CD4-positive, alpha-beta memory T cell (primary cell): Measurements from ENCODE around the gene PACSIN2. TPM values are rescaled to one million over a fixed set of nuclear protein-coding genes. Genes with fewer than 3 reads are reported as not detected.

ENCODE experiments used
- CTCF ChIA-PET: fragments of 350-600 bp; sonication (Branson Sonifier 250); formaldehyde crosslinking; loops from one replicate; lab custom pipeline; 2021; ENCODE audit warnings: inconsistent platforms; ENCODE audit not compliant: partially characterized antibody; lab: Charles Lee
- POLR2A ChIA-PET: fragments of 350-600 bp; sonication (Branson Sonifier 250); formaldehyde crosslinking; loops from one replicate; lab custom pipeline; 2021; ENCODE audit not compliant: partially characterized antibody; lab: Charles Lee
- DNase-seq, 5 donors: peaks; one replicate each; pipeline versions ENCODE4 v3.0.0 to v3.0.0-alpha.2; 2020 to 2022; ENCODE audit warnings: mixed read lengths in 1 of 5
- H3K27ac ChIP-seq: one replicate; pipeline ENCODE4 v1.7.0; 2013; ENCODE audit warnings: low read depth, low read length
- H3K27me3 ChIP-seq: 2 replicates; pipeline ENCODE4 v1.7.0; 2013; ENCODE audit warnings: mild to moderate bottlenecking, low read length, moderate library complexity; ENCODE audit not compliant: insufficient read depth
- H3K36me3 ChIP-seq: 2 replicates; pipeline ENCODE4 v1.7.0; 2013; ENCODE audit warnings: mild to moderate bottlenecking, low read length, moderate library complexity; ENCODE audit not compliant: insufficient read depth
- H3K4me1 ChIP-seq: 2 replicates; pipeline ENCODE4 v1.7.0; 2013; ENCODE audit warnings: mild to moderate bottlenecking, low read length, moderate library complexity; ENCODE audit not compliant: insufficient read depth
- H3K4me3 ChIP-seq, 2 donors: one replicate each; pipeline ENCODE4 v1.7.0; 2013; ENCODE audit warnings: low read length in 2 of 2, mild to moderate bottlenecking in 1 of 2
- H3K9me3 ChIP-seq, 2 donors: one replicate each; pipeline ENCODE4 v1.7.0; 2013; ENCODE audit warnings: low read length in 2 of 2, control low read depth in 1 of 2; ENCODE audit not compliant: control insufficient read depth in 1 of 2
- H3K27ac Mint-ChIP-seq, 7 donors: one replicate each; pipeline ENCODE4 v1.8.0; 2020 to 2021; ENCODE audit warnings: mixed read lengths in 7 of 7, mild to moderate bottlenecking in 6 of 7, inconsistent platforms in 3 of 7, moderate library complexity in 3 of 7
- H3K27me3 Mint-ChIP-seq, 2 donors: one replicate each; pipeline ENCODE4 v1.8.0; 2020 to 2021; ENCODE audit warnings: mixed read lengths in 2 of 2
- H3K36me3 Mint-ChIP-seq, 2 donors: one replicate each; pipeline ENCODE4 v1.8.0; 2020 to 2021; ENCODE audit warnings: mixed read lengths in 2 of 2, inconsistent platforms in 1 of 2, mild to moderate bottlenecking in 1 of 2
- H3K4me1 Mint-ChIP-seq, 4 donors: one replicate each; pipeline ENCODE4 v1.8.0; 2020 to 2021; ENCODE audit warnings: mixed read lengths in 4 of 4, mild to moderate bottlenecking in 1 of 4
- H3K4me3 Mint-ChIP-seq, 8 donors: one replicate each; pipeline ENCODE4 v1.8.0; 2020 to 2021; ENCODE audit warnings: mixed read lengths in 8 of 8, mild to moderate bottlenecking in 7 of 8, moderate library complexity in 6 of 8, inconsistent platforms in 3 of 8
- H3K9me3 Mint-ChIP-seq, 8 donors: one replicate each; pipeline ENCODE4 v1.8.0; 2020 to 2021; ENCODE audit warnings: mixed read lengths in 8 of 8, mild to moderate bottlenecking in 5 of 8, inconsistent platforms in 3 of 8, moderate library complexity in 1 of 8
- intact Hi-C: fragments of 100-400 bp; cut with micrococcal nuclease; formaldehyde crosslinking; loops from one replicate; pipeline ENCODE4 v1.15.1; 2023
- polyA plus RNA-seq, 2 donors: library from polyadenylated mRNA; unstranded; fragments of 300-500 nt; fragmentation: Illumina TruSeq; gene quantifications; one replicate each; pipeline ENCODE4 v1.2.3, GENCODE V29; 2021
- total RNA-seq, 2 experiments: library from RNA; stranded (reverse); gene quantifications; one replicate each; pipeline ENCODE4 v1.2.3, GENCODE V29; 2021

PACSIN2 gene
- total and polyA plus RNA-seq, 4 experiments from 2014 or later = 24.6 to 55.0 (median 45.2) TPM

DNA sequence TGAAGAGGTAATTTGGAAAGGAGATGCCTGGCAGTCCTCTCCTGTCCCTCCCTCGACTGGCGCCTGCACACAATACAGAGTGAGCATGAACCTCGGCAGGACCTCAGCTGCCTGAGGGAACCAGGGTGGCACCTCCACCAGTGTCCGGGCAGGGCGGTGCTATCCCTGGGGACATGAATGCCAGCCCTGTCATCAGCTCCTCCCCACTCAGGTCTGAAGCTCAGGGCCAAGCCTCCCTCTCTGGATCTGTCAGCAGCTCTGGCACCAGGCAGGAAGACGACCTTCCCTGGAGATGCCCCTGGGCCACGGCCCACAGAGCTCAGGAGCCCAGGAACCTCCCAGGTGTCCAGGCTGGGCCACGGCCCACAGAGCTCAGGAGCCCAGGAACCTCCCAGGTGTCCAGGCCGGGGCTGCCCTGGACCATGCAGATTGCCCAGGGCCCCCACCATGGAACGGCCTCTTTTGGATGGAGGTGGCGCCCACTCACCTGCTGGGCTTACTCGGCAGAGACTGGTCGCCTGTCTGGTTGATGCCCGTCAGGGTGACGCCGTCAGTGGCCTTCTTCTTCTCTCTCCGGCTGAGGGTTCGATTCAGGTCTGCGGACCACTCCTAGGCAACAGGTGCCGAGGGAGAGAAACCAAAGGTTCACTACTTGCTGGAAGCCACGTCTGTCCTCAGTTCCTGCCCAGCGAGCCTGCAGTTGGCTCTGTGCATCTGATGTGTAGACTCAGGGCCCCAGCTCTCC lies 136.2 kb downstream of the PACSIN2 start:
- Histone ChIP-seq H3K4me3 (no peak overlapping the region), H3K36me3 (peaks cover 47% of the 10 kb centered on the region), H3K9me3 (no peaks in the 10 kb centered on the region), H3K27me3 (no peaks in the 10 kb centered on the region), H3K4me1 (no peaks in the 10 kb centered on the region), H3K27ac (no peak overlapping the region)
- Mint-ChIP-seq H3K27ac (no peak overlapping the region), H3K27me3 (no peaks in the 10 kb centered on the region), H3K36me3 (peaks cover 21 to 76% of the 10 kb centered on the region in 2 donors), H3K4me3 (no peak overlapping the region), H3K4me1 (no peaks in the 10 kb centered on the region), H3K9me3 (no peaks in the 10 kb centered on the region)
- ChIA-PET CTCF (interaction anchor here (2.6 kb wide), 1 partner anchor 11 kb away, joined by 13 read pairs; no protein-coding TSS in a partner anchor), POLR2A (interaction anchor here (0.6 kb wide), 1 partner anchor 16 kb away, joined by 3 read pairs; no protein-coding TSS in a partner anchor)
- DNase-seq = no peak
- intact Hi-C loops = no loop called here

DNA sequence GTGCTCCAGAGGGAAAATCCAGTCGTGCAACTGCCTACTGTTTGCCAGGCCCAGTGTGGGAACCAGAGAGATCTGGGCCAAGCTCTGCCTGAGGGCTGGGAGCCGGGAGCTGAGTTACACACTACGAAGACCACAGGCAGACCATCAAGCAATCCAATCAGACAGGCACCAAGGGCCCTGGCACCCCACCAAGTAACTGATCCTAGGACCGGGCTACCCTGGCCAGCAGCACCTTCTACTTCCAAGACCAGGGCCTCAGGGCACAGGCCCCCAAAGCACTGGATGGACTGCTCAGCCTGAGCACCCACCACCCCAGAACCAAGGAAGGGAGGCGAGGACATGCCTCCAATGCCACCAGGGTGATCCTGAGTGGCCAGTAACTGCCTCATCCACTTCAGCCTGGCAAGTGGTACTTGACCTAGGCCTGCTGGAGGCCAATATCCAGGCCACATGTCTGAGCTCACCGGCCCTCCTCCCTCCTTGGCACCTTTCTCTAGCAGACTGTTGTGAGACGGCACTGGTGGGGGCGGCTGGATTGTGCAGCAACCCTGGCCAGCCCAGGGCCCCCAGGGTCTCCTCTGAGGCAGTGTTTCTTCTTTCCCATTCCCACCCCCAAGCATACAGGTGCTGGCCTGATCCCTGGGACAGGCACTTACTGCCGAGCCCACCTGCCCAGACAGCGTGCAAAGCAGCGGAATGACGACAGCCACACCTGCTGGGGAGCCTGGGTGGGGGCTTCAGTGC lies 137.2 kb downstream of the PACSIN2 start:
- Histone ChIP-seq H3K4me3 (no peak overlapping the region), H3K27ac (no peak overlapping the region), H3K36me3 (peaks cover 44% of the 10 kb centered on the region), H3K27me3 (no peaks in the 10 kb centered on the region), H3K4me1 (no peaks in the 10 kb centered on the region), H3K9me3 (no peaks in the 10 kb centered on the region)
- H3K27me3 Mint-ChIP-seq = no peaks in the 10 kb centered on the region
- H3K9me3 Mint-ChIP-seq = no peaks in the 10 kb centered on the region
- ChIA-PET CTCF (interaction anchor here (2.6 kb wide), 1 partner anchor 10 kb away, joined by 13 read pairs; no protein-coding TSS in a partner anchor), POLR2A (no interaction called here)
- intact Hi-C loops = no loop called here
- no peak overlapping the region for H3K27ac Mint-ChIP-seq
- H3K36me3 Mint-ChIP-seq = peaks cover 14 to 74% of the 10 kb centered on the region in 2 donors
- H3K4me1 Mint-ChIP-seq = no peaks in the 10 kb centered on the region
- DNase-seq = no peak
- H3K4me3 Mint-ChIP-seq = no peak overlapping the region

DNA sequence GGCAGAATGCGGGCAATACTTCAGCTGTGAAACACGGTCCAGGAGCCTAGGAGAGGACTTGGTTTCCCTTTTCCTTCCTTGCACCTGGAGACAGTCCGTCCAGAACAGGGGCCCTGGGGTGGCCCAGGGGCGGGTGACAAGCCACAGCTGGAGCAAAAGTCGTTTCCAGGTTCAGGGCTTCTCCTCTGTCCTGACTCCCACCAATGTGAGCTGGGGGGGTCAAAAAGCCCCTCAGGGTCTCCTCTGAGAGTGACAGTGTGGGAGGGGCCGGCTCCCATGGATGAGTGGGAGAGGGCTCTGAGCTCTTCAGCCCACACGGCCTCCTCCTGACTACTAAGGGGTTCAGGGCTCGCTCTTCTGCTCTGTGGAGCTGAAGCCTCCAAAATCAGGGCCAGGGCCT lies 137.8 kb downstream of the PACSIN2 start:
- H3K4me1 Mint-ChIP-seq = no peaks in the 10 kb centered on the region
- no peaks in the 10 kb centered on the region for H3K27me3 Mint-ChIP-seq
- H3K9me3 Mint-ChIP-seq = no peaks in the 10 kb centered on the region
- intact Hi-C loops = no loop called here
- H3K27ac ChIP-seq = no peak overlapping the region
- peaks cover 47% of the 10 kb centered on the region for H3K36me3 ChIP-seq
- H3K4me3 ChIP-seq = no peak overlapping the region
- peaks cover 13 to 72% of the 10 kb centered on the region in 2 donors for H3K36me3 Mint-ChIP-seq
- ChIA-PET CTCF (interaction anchor here (2.6 kb wide), 1 partner anchor 9 kb away, joined by 13 read pairs; no protein-coding TSS in a partner anchor), POLR2A (no interaction called here)
- H3K4me3 Mint-ChIP-seq = no peak overlapping the region
- no peaks in the 10 kb centered on the region for H3K9me3 ChIP-seq
- no peaks in the 10 kb centered on the region for H3K4me1 ChIP-seq
- no peaks in the 10 kb centered on the region for H3K27me3 ChIP-seq
- no peak overlapping the region for H3K27ac Mint-ChIP-seq
- DNase-seq = no peak

DNA sequence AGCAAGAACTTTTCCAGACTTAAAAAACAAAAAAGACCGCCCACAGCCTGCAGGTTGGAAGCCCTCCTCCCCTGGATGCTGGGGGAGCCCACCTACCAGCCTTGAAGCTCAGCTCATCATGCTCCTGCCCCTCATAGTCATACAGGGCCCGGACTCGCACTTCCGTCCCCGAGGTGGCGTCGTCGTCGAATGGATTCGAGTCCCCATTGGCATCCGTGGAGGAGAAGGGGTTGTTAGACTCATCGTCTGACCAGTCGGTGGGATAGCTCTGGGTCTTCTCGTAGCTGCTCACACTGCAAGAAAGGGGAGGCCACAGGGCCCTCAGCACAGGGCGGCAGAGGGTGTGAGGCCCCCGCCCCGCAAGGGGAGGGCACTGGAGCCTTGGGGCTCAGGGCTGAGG lies 138.9 kb downstream of the PACSIN2 start:
- no peak overlapping the region for H3K27ac ChIP-seq
- no peaks in the 10 kb centered on the region for H3K4me1 ChIP-seq
- intact Hi-C loops = no loop called here
- H3K27me3 Mint-ChIP-seq = no peaks in the 10 kb centered on the region
- POLR2A ChIA-PET = no interaction called here
- H3K4me1 Mint-ChIP-seq = no peaks in the 10 kb centered on the region
- H3K36me3 ChIP-seq = peaks cover 56% of the 10 kb centered on the region
- H3K4me3 Mint-ChIP-seq = no peak overlapping the region
- CTCF ChIA-PET = no interaction called here
- no peaks in the 10 kb centered on the region for H3K9me3 ChIP-seq
- H3K36me3 Mint-ChIP-seq = peaks cover 17 to 70% of the 10 kb centered on the region in 2 donors
- H3K27ac Mint-ChIP-seq = no peak overlapping the region
- no peaks in the 10 kb centered on the region for H3K27me3 ChIP-seq
- H3K4me3 ChIP-seq = no peak overlapping the region
- DNase-seq = no peak
- H3K9me3 Mint-ChIP-seq = no peaks in the 10 kb centered on the region

DNA sequence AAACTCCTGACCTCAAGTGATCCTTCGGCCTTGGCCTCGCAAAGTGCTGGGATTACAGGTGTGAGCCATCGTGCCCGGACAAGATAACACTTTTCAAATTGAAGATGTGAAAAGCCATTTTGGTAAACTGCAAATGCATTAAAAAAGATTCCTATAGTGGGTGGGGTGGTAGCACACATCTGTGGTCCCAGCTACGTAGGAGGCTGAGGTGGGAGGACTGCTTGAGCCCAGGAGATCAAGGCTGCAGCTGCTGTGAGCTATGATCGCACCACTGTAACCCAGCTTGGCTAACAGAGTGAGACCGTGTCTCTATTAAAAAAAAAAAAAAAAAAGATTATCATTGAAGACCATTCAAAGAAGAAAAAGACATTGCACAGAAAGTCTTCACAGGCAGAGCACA lies 140.9 kb downstream of the PACSIN2 start:
- ChIA-PET CTCF (no interaction called here), POLR2A (no interaction called here)
- H3K4me3 ChIP-seq = no peak overlapping the region
- Mint-ChIP-seq H3K36me3 (peaks cover 21 to 66% of the 10 kb centered on the region in 2 donors), H3K27ac (no peak overlapping the region), H3K4me1 (no peaks in the 10 kb centered on the region), H3K9me3 (no peaks in the 10 kb centered on the region), H3K27me3 (no peaks in the 10 kb centered on the region), H3K4me3 (no peak overlapping the region)
- H3K9me3 ChIP-seq = no peaks in the 10 kb centered on the region
- intact Hi-C loops = no loop called here
- peaks cover 51% of the 10 kb centered on the region for H3K36me3 ChIP-seq
- H3K27ac ChIP-seq = no peak overlapping the region
- no peaks in the 10 kb centered on the region for H3K27me3 ChIP-seq
- no peaks in the 10 kb centered on the region for H3K4me1 ChIP-seq
- no peak for DNase-seq

DNA sequence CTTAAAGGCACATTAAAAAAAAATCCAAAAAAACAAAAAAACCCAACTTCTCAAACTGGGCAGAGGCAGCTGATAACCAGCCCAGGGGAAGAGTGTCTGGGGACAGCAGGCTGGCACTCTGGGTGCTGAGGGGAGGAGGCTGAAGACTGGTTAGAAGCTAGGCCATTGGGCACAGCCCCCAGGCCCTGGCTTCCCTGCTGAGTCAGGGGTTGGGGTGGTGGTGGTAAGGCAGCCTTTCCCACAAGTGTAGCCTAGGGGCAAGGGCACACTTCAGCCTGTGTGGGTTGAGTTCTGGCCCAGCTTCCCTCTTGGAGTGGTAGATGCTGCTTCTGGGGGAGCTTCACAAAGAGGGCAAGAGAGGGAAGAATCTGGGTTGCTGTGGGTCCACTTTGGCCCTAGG lies 141.6 kb downstream of the PACSIN2 start:
- POLR2A ChIA-PET = interaction anchor here (0.6 kb wide), 1 partner anchor 215 kb away, joined by 3 read pairs; no protein-coding TSS in a partner anchor
- CTCF ChIA-PET = no interaction called here

DNA sequence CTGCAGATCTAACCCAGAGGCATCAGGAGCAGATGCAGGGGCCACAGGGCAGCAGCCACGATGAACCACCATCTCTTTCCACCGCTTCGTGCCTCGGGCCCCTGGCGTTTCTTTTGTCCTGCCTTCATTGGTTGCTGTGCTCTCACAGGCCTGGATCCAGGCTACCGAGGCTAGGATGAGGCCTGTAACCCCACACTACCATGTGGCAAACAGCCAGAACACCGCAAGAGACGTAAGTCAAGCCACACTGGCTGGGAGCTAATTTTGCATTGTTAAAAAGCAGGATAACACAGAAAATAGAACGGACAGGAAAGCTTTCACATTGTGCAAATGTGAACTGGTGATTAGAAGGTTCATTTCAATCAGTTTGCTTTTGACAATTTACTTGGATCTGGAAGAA lies 142.1 kb downstream of the PACSIN2 start:
- CTCF ChIA-PET = no interaction called here
- no peaks in the 10 kb centered on the region for H3K27me3 Mint-ChIP-seq
- no peak overlapping the region for H3K4me3 Mint-ChIP-seq
- Histone ChIP-seq H3K4me3 (no peak overlapping the region), H3K4me1 (no peaks in the 10 kb centered on the region), H3K27me3 (no peaks in the 10 kb centered on the region), H3K9me3 (no peaks in the 10 kb centered on the region), H3K27ac (no peak overlapping the region), H3K36me3 (peaks cover 40% of the 10 kb centered on the region)
- H3K27ac Mint-ChIP-seq = peak overlapping the region in 2 of 7 donors; percentile 30 to 71
- peaks cover 0 to under 1% (median 0%) of the 10 kb centered on the region in 4 donors for H3K4me1 Mint-ChIP-seq
- intact Hi-C loops = no loop called here
- H3K9me3 Mint-ChIP-seq = no peaks in the 10 kb centered on the region
- DNase-seq = no peak
- POLR2A ChIA-PET = interaction anchor here (0.6 kb wide), 1 partner anchor 216 kb away, joined by 3 read pairs; no protein-coding TSS in a partner anchor
- H3K36me3 Mint-ChIP-seq = peaks cover 17 to 58% of the 10 kb centered on the region in 2 donors

More for the DNA sequence above, 141.6 kb downstream of the PACSIN2 start:
- Histone ChIP-seq H3K9me3 (no peaks in the 10 kb centered on the region), H3K36me3 (peaks cover 45% of the 10 kb centered on the region), H3K27ac (no peak overlapping the region), H3K4me1 (no peaks in the 10 kb centered on the region), H3K4me3 (no peak overlapping the region), H3K27me3 (no peaks in the 10 kb centered on the region)
- Mint-ChIP-seq H3K4me3 (no peak overlapping the region), H3K4me1 (no peaks in the 10 kb centered on the region), H3K9me3 (no peaks in the 10 kb centered on the region), H3K27me3 (no peaks in the 10 kb centered on the region), H3K36me3 (peaks cover 19 to 62% of the 10 kb centered on the region in 2 donors), H3K27ac (peak overlapping the region in 3 of 7 donors; percentile 17 to 71 (median 30))
- intact Hi-C loops = no loop called here
- DNase-seq = no peak
